Colon (tissue), 2 donors: ENCODE data around the gene CNOT11.
"Not testable (repeated sequence)": the region's sequence is repeated elsewhere in the genome, so short reads cannot be mapped to it uniquely, and the experiment has no call there.

Source experiments
- FAIRE-seq: peaks from 2 replicates; lab custom pipeline; 2012; peaks lifted over from hg19 to GRCh38; lab: Jason Lieb, UNC
- donor health status: control.
- donor health status: control.

The CNOT11 gene

GRCh38 chr2:101245468-101245867, 7.2 kb upstream of the CNOT11 start:
- FAIRE-seq, result not testable (repeated sequence)

- FAIRE-seq, result not testable (repeated sequence)
Observed at GRCh38 chr2:101248756-101249155, 3.9 kb upstream of the CNOT11 start.

- no peak for FAIRE-seq
Observed at GRCh38 chr2:101249826-101250225, 2.9 kb upstream of the CNOT11 start.

GRCh38 chr2:101251246-101251781, 1.4 kb upstream of the CNOT11 start:
- not testable (repeated sequence) for FAIRE-seq

- no peak for FAIRE-seq
Observed at GRCh38 chr2:101251844-101252407, 760 bp upstream of the CNOT11 start.

- FAIRE-seq, result no peak
Observed at GRCh38 chr2:101253013-101253702, 472 bp downstream of the CNOT11 start.

GRCh38 chr2:101253703-101254450, 1.2 kb downstream of the CNOT11 start:
- FAIRE-seq, result no peak

- FAIRE-seq, result no peak
Observed at GRCh38 chr2:101255501-101255900, 2.8 kb downstream of the CNOT11 start.

GRCh38 chr2:101256316-101256715, 3.6 kb downstream of the CNOT11 start:
- FAIRE-seq, result no peak

- FAIRE-seq, result no peak
Observed at GRCh38 chr2:101258804-101259203, 6.1 kb downstream of the CNOT11 start.

- FAIRE-seq, result no peak
Observed at GRCh38 chr2:101262142-101262541, 9.5 kb downstream of the CNOT11 start.

GRCh38 chr2:101263377-101263800, 10.7 kb downstream of the CNOT11 start:
- no peak for FAIRE-seq

- FAIRE-seq, result no peak
Observed at GRCh38 chr2:101264360-101264939, 11.8 kb downstream of the CNOT11 start.

GRCh38 chr2:101265893-101266499, 13.3 kb downstream of the CNOT11 start:
- FAIRE-seq, result no peak

- no peak for FAIRE-seq
Observed at GRCh38 chr2:101267671-101268656, 15.3 kb downstream of the CNOT11 start.

- FAIRE-seq, result no peak
Observed at GRCh38 chr2:101270700-101271259, 18.1 kb downstream of the CNOT11 start.

- FAIRE-seq, result no peak
Observed at GRCh38 chr2:101272045-101272784, 19.5 kb downstream of the CNOT11 start.

- no peak for FAIRE-seq
Observed at GRCh38 chr2:101273056-101273455, 20.4 kb downstream of the CNOT11 start.

- FAIRE-seq, result no peak
Observed at GRCh38 chr2:101274142-101274541, 21.5 kb downstream of the CNOT11 start.

GRCh38 chr2:101277111-101277510, 24.4 kb downstream of the CNOT11 start:
- no peak for FAIRE-seq
